SK-N-SH (cell line): ENCODE data around the gene SIAH3. TPM values are rescaled to one million over a fixed set of nuclear protein-coding genes. Genes with fewer than 3 reads are reported as not detected.
A peak's percentile ranks its signal among the peaks of the same experiment; 100 is the strongest.

Experiments
- CTCF ChIA-PET: fragments of 300-600, 350-600 bp; formaldehyde crosslinking; extraction: SDS; loops from one replicate; lab custom pipeline; 2021; lab: Yijun Ruan, JAX
- POLR2A ChIA-PET: fragments of 350-600 bp; sonication (Branson Sonifier 250); formaldehyde crosslinking; extraction: SDS; loops from one replicate; lab custom pipeline; 2020; ENCODE audit warnings: antibody characterized with exemption, inconsistent platforms; lab: Yijun Ruan, JAX
- DNase-seq: peaks from one replicate; pipeline ENCODE4 v3.0.0; 2012
- H2AFZ ChIP-seq: fragments of 200-600 bp; sonication (generic); 2 replicates; pipeline ENCODE4 v1.8.1; 2016; ENCODE audit warnings: antibody characterized with exemption, mild to moderate bottlenecking, low read depth
- H3F3A ChIP-seq: fragments of 200-600 bp; sonication (generic); replicated peaks from 2 replicates; pipeline ENCODE3; 2016; ENCODE audit warnings: antibody characterized with exemption, mild to moderate bottlenecking; ENCODE audit not compliant: insufficient read depth
- H3K27ac ChIP-seq, 2 experiments: fragments of 200-500 bp in 1 of 2; fragments of 200-600 bp in 1 of 2; sonication (Bioruptor generic) in 1 of 2; sonication (generic), shearing (Covaris generic) in 1 of 2; 2 replicates each; pipeline versions ENCODE4 v1.5.1 to v1.6.1; 2014 to 2016; ENCODE audit warnings: low read depth in 2 of 2, inconsistent platforms in 1 of 2, low read length in 1 of 2, mild to moderate bottlenecking in 1 of 2, mixed read lengths in 1 of 2
- H3K27me3 ChIP-seq: fragments of 200-600 bp; sonication (generic), shearing (Covaris generic); 2 replicates; pipeline ENCODE4 v1.6.1; 2016; ENCODE audit warnings: mixed run types; ENCODE audit not compliant: insufficient read depth
- H3K36me3 ChIP-seq, 2 experiments: fragments of 200-500 bp in 1 of 2; fragments of 200-600 bp in 1 of 2; sonication (Bioruptor generic) in 1 of 2; sonication (generic) in 1 of 2; replicated peaks in 1 of 2; 2 replicates each; pipeline versions ENCODE3 to v1.5.1; 2014 to 2016; ENCODE audit warnings: low read length in 1 of 2, mild to moderate bottlenecking in 1 of 2; ENCODE audit not compliant: insufficient read depth in 2 of 2, control insufficient read depth in 1 of 2
- H3K4me1 ChIP-seq, 2 experiments: fragments of 200-500 bp in 1 of 2; fragments of 200-600 bp in 1 of 2; sonication (Bioruptor generic) in 1 of 2; sonication (generic), shearing (Covaris generic) in 1 of 2; 2 replicates each; pipeline versions ENCODE4 v1.5.1 to v1.6.1; 2014 to 2016; ENCODE audit warnings: low read depth in 1 of 2, low read length in 1 of 2, mixed run types in 1 of 2; ENCODE audit not compliant: insufficient read depth in 2 of 2, control insufficient read depth in 1 of 2
- H3K4me2 ChIP-seq: fragments of 200-600 bp; sonication (generic), shearing (Covaris generic); 2 replicates; pipeline ENCODE4 v1.6.1; 2017; ENCODE audit warnings: mixed run types
- H3K4me3 ChIP-seq, 2 experiments: fragments of 200-500 bp in 1 of 2; fragments of 200-600 bp in 1 of 2; sonication (Bioruptor generic) in 1 of 2; sonication (generic), shearing (Covaris generic) in 1 of 2; 2 replicates each; pipeline versions ENCODE4 v1.5.1 to v1.8.1; 2014 to 2016; ENCODE audit warnings: low read depth in 2 of 2, inconsistent platforms in 1 of 2, low read length in 1 of 2, mild to moderate bottlenecking in 1 of 2, mixed read lengths in 1 of 2, moderate library complexity in 1 of 2
- H3K79me2 ChIP-seq: fragments of 200-600 bp; sonication (generic); 2 replicates; pipeline ENCODE4 v1.8.1; 2017; ENCODE audit warnings: mild to moderate bottlenecking; ENCODE audit not compliant: insufficient read depth
- H3K9ac ChIP-seq: fragments of 200-600 bp; sonication (generic); 2 replicates; pipeline ENCODE4 v1.6.1; 2017; ENCODE audit warnings: mixed run types
- H3K9me2 ChIP-seq: fragments of 200-600 bp; sonication (generic); 2 replicates; pipeline ENCODE4 v1.6.1; 2017; ENCODE audit warnings: mixed run types
- H3K9me3 ChIP-seq: fragments of 200-600 bp; sonication (generic); 2 replicates; pipeline ENCODE4 v1.6.1; 2017; ENCODE audit warnings: mixed run types, mild to moderate bottlenecking, moderate library complexity
- H4K20me1 ChIP-seq: fragments of 200-600 bp; sonication (generic); 2 replicates; pipeline ENCODE4 v1.6.1; 2017; ENCODE audit warnings: mild to moderate bottlenecking, mixed run types; ENCODE audit not compliant: insufficient read depth
- JUND ChIP-seq: IDR thresholded peaks from 2 replicates; pipeline ENCODE4 v1.4.0; 2012
- MEF2A ChIP-seq: IDR thresholded peaks from 2 replicates; pipeline ENCODE4 v1.4.0; 2012; ENCODE audit warnings: low read depth, borderline replicate concordance
- MXI1 ChIP-seq: IDR thresholded peaks from 2 replicates; pipeline ENCODE4 v1.6.1; 2012; ENCODE audit warnings: mild to moderate bottlenecking, low read depth, low read length, improper control_type of control experiment
- NRF1 ChIP-seq: IDR thresholded peaks from 2 replicates; pipeline ENCODE4 v1.6.1; 2012; ENCODE audit warnings: low read depth, mild to moderate bottlenecking, low read length
- POLR2AphosphoS5 ChIP-seq: IDR thresholded peaks from 2 replicates; pipeline ENCODE4 v1.6.1; 2012; ENCODE audit warnings: low read depth, low read length
- RAD21 ChIP-seq: IDR thresholded peaks from 2 replicates; pipeline ENCODE4 v1.6.1; 2012; ENCODE audit warnings: mild to moderate bottlenecking, low read length
- RFX5 ChIP-seq: IDR thresholded peaks from 2 replicates; pipeline ENCODE4 v1.6.1; 2012; ENCODE audit warnings: mild to moderate bottlenecking, improper control_type of control experiment, low read length
- RXRA ChIP-seq: IDR thresholded peaks from 2 replicates; pipeline ENCODE4 v1.4.0; 2012; ENCODE audit warnings: low read depth, mild to moderate bottlenecking, borderline replicate concordance
- TCF12 ChIP-seq: IDR thresholded peaks from 2 replicates; pipeline ENCODE4 v1.4.0; 2012
- WGBS: methylation state at CpG from one replicate; pipeline ENCODE4 v1.1.6; 2017; ENCODE audit warnings: low lambda C conversion rate; 5-methylcytosine and 5-hydroxymethylcytosine counted together
- polyA plus RNA-seq, 3 experiments: library from polyadenylated mRNA; depleted of rRNA; stranded (reverse); fragments of >200 nt; gene quantifications; 2 replicates each; pipeline ENCODE4 v1.2.3, GENCODE V29; 2012
- TF ChIP-seq, protein P1 (sequence below): IDR thresholded peaks from 2 replicates; pipeline ENCODE4 v1.4.0; 2012; ENCODE audit warnings: low read depth, borderline replicate concordance
- TF ChIP-seq, protein P2 (sequence below): IDR thresholded peaks from 2 replicates; pipeline ENCODE4 v1.6.1; 2012; ENCODE audit warnings: mild to moderate bottlenecking, low read depth, low read length, moderate library complexity
- TF ChIP-seq, protein P3 (sequence below): IDR thresholded peaks from 2 replicates; pipeline ENCODE4 v1.4.0; 2012; ENCODE audit warnings: low read depth, borderline replicate concordance

Gene SIAH3
- polyA plus RNA-seq, 1 of the 3 experiments (the other 2 are of a cell fraction), result 0.08 TPM

DNA sequence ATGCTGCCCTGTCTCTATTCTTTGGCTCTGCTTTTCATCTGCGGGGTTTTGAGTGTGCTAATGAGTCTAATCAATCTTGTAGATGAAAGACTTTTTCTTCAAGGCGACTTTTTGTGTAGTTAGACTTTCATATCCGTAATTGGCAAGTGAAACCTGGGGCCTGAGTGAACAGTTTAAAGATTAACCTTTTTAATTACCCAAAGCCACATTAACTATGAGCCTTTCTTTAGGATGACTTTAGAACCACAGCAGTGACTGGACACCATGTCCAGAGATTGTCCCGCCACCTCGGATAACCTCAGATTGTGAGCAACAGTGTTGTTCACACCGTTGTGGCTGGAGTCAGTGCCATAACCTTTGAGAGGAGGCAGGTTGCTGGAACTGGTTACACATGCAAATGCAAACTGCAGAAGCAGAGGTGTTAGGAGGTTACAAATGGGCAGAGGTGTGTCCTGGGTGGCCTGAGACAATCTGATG lies 58.7 kb downstream of the SIAH3 start:
- no peaks in the 10 kb centered on the region for H4K20me1 ChIP-seq
- H3K9ac ChIP-seq, result no peak overlapping the region
- POLR2A ChIA-PET, result no interaction called here
- no peaks in the 10 kb centered on the region for H3K79me2 ChIP-seq
- no peaks in the 10 kb centered on the region for H3K9me2 ChIP-seq
- no peaks in the 10 kb centered on the region for H3F3A ChIP-seq
- no peak overlapping the region for H3K4me2 ChIP-seq
- TF ChIP-seq, protein P1, sequence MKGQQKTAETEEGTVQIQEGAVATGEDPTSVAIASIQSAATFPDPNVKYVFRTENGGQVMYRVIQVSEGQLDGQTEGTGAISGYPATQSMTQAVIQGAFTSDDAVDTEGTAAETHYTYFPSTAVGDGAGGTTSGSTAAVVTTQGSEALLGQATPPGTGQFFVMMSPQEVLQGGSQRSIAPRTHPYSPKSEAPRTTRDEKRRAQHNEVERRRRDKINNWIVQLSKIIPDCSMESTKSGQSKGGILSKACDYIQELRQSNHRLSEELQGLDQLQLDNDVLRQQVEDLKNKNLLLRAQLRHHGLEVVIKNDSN, result no peak
- no peak for TF ChIP-seq RAD21
- TF ChIP-seq, protein P2, sequence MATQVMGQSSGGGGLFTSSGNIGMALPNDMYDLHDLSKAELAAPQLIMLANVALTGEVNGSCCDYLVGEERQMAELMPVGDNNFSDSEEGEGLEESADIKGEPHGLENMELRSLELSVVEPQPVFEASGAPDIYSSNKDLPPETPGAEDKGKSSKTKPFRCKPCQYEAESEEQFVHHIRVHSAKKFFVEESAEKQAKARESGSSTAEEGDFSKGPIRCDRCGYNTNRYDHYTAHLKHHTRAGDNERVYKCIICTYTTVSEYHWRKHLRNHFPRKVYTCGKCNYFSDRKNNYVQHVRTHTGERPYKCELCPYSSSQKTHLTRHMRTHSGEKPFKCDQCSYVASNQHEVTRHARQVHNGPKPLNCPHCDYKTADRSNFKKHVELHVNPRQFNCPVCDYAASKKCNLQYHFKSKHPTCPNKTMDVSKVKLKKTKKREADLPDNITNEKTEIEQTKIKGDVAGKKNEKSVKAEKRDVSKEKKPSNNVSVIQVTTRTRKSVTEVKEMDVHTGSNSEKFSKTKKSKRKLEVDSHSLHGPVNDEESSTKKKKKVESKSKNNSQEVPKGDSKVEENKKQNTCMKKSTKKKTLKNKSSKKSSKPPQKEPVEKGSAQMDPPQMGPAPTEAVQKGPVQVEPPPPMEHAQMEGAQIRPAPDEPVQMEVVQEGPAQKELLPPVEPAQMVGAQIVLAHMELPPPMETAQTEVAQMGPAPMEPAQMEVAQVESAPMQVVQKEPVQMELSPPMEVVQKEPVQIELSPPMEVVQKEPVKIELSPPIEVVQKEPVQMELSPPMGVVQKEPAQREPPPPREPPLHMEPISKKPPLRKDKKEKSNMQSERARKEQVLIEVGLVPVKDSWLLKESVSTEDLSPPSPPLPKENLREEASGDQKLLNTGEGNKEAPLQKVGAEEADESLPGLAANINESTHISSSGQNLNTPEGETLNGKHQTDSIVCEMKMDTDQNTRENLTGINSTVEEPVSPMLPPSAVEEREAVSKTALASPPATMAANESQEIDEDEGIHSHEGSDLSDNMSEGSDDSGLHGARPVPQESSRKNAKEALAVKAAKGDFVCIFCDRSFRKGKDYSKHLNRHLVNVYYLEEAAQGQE, result no peak
- TF ChIP-seq MXI1, result no peak
- TF ChIP-seq, protein P3, sequence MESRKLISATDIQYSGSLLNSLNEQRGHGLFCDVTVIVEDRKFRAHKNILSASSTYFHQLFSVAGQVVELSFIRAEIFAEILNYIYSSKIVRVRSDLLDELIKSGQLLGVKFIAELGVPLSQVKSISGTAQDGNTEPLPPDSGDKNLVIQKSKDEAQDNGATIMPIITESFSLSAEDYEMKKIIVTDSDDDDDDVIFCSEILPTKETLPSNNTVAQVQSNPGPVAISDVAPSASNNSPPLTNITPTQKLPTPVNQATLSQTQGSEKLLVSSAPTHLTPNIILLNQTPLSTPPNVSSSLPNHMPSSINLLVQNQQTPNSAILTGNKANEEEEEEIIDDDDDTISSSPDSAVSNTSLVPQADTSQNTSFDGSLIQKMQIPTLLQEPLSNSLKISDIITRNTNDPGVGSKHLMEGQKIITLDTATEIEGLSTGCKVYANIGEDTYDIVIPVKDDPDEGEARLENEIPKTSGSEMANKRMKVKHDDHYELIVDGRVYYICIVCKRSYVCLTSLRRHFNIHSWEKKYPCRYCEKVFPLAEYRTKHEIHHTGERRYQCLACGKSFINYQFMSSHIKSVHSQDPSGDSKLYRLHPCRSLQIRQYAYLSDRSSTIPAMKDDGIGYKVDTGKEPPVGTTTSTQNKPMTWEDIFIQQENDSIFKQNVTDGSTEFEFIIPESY, result no peak
- TF ChIP-seq MEF2A, result no peak
- TF ChIP-seq TCF12, result no peak
- WGBS, result 65% methylated on average over 6 of the region's 6 CpGs
- H3K27me3 ChIP-seq, result no peaks in the 10 kb centered on the region; the same call in 1 of the 2 replicates
- CTCF ChIA-PET, result no interaction called here
- no peak overlapping the region for H3K4me3 ChIP-seq
- H2AFZ ChIP-seq, result no peak overlapping the region
- no peaks in the 10 kb centered on the region for H3K36me3 ChIP-seq
- no peaks in the 10 kb centered on the region for H3K9me3 ChIP-seq
- no peak for DNase-seq
- H3K4me1 ChIP-seq, result peaks cover 0 to 24% of the 10 kb centered on the region in 2 experiments; a peak in 3 of 4 replicates
- no peak overlapping the region for H3K27ac ChIP-seq

DNA sequence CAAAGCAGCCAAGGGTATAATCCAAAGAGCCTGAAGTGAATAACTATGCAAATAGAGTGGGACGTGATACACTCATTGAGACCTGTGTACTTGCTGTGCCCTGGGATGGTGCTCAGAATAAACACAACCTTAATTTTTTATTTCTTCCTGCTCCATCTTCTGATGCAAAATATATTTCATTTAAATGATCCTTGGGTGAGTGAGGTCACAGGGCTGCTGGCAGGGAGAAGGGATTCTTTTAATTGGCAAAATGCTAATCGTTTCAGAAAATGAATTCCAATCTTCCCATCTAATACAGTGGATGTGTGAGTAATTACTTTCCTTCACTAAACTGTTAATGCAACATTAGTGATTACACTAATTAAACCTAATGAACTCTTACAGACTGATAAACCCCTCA lies 63.5 kb downstream of the SIAH3 start:
- no peaks in the 10 kb centered on the region; the same call in 1 of the 2 replicates for H3K27me3 ChIP-seq
- H3K9ac ChIP-seq, result no peak overlapping the region
- CTCF ChIA-PET, result no interaction called here
- no peak for TF ChIP-seq NRF1
- TF ChIP-seq JUND, result no peak
- TF ChIP-seq RFX5, result no peak
- no peak for TF ChIP-seq POLR2AphosphoS5
- TF ChIP-seq RAD21, result no peak
- TF ChIP-seq RXRA, result no peak
- no peak for TF ChIP-seq MEF2A
- no peaks in the 10 kb centered on the region for H3F3A ChIP-seq
- 52% methylated on average over 2 of the region's 2 CpGs for WGBS
- no peak overlapping the region for H3K4me2 ChIP-seq
- POLR2A ChIA-PET, result no interaction called here
- no peaks in the 10 kb centered on the region for H3K9me3 ChIP-seq
- H3K4me1 ChIP-seq, result peaks cover 0 to 50% of the 10 kb centered on the region in 2 experiments; a peak in 3 of 4 replicates
- peak overlapping the region in 1 of 2 experiments; percentile 25; a peak in 1 of 4 replicates for H3K27ac ChIP-seq
- no peaks in the 10 kb centered on the region for H4K20me1 ChIP-seq
- H2AFZ ChIP-seq, result no peak overlapping the region
- H3K4me3 ChIP-seq, result no peak overlapping the region
- H3K79me2 ChIP-seq, result no peaks in the 10 kb centered on the region
- no peaks in the 10 kb centered on the region for H3K36me3 ChIP-seq
- DNase-seq, result no peak
- H3K9me2 ChIP-seq, result no peaks in the 10 kb centered on the region
